ENCODE data around the gene PRKAG2. TPM values are rescaled to one million over a fixed set of nuclear protein-coding genes. Genes with fewer than 3 reads are reported as not detected.

PRKAG2 gene
- total and polyA plus RNA-seq, 8 donors: 19.9 to 302 (median 60.9) TPM

DNA sequence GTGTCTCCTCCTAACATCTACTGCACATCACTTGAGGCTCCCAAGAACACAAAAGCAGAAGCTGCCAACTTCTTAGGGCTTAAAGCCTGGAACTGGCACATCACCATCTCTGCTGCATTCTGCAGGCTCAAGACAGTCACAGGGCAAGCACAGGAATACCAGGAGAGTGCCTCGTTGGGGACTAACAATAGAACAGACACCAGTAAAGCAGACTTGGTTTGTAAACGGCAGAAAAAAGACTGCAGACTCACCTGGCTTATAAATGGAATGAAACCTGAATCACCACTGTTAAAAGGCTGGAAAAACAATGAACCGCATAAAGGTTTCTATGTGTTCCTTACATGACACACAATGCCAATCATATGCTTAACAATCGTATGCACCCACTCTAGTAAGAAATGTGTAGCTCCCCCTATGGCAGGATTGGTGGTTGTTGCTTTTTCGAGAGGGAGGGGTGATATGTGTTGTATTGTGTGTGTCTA is 370.0 kb downstream of the PRKAG2 start:
- Histone ChIP-seq H3K36me3 (no peaks in the 10 kb centered on the region), H3K27me3 (no peaks in the 10 kb centered on the region), H3K4me3 (no peak overlapping the region), H3K27ac (peak overlapping the region in 1 of 5 donors; percentile 72), H3K9me3 (no peaks in the 10 kb centered on the region), H3K4me1 (peaks cover 26 to 94% (median 63%) of the 10 kb centered on the region in 4 donors)
- DNase-seq: no peak
- TF ChIP-seq, protein P1, sequence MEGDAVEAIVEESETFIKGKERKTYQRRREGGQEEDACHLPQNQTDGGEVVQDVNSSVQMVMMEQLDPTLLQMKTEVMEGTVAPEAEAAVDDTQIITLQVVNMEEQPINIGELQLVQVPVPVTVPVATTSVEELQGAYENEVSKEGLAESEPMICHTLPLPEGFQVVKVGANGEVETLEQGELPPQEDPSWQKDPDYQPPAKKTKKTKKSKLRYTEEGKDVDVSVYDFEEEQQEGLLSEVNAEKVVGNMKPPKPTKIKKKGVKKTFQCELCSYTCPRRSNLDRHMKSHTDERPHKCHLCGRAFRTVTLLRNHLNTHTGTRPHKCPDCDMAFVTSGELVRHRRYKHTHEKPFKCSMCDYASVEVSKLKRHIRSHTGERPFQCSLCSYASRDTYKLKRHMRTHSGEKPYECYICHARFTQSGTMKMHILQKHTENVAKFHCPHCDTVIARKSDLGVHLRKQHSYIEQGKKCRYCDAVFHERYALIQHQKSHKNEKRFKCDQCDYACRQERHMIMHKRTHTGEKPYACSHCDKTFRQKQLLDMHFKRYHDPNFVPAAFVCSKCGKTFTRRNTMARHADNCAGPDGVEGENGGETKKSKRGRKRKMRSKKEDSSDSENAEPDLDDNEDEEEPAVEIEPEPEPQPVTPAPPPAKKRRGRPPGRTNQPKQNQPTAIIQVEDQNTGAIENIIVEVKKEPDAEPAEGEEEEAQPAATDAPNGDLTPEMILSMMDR (IDR thresholded peaks at IDR 0.05): no peak
- peak in 1 of 3 donors; percentile 36 for TF ChIP-seq POLR2AphosphoS5 (IDR thresholded peaks at IDR 0.05)
- intact Hi-C loops (cut with DNase I; ENCODE audit: low total_unique reads): no loop called here
- WGBS, 5 donors: 58 to 71% (median 63%) methylated on average over 5 of the region's 5 CpGs

Small RNA genes lying within 50 kb of the gene (small RNA-seq; reads per million reads assigned to genes)
- gene RF00019 (0 reads per million in 4 donors), gene RNU6-604P (0 reads per million in 4 donors)

Other genes with a start within 250 kb of the PRKAG2 start
- gene GALNTL5, start 79.3 kb upstream of the PRKAG2 start, total RNA-seq: not detected
- gene GALNTL5, start 79.3 kb upstream of the PRKAG2 start, polyA plus RNA-seq: not detected
- gene GALNT11, start 148.6 kb upstream of the PRKAG2 start, total RNA-seq: 100 to 1,000 TPM in 1 of 5 donors, 10 to 100 TPM in 4; 21.4 to 331 (median 36.5) TPM
- 10 to 100 TPM; 13.6 to 16.6 (median 15.9) TPM for gene GALNT11, start 148.6 kb upstream of the PRKAG2 start, polyA plus RNA-seq